Liver (tissue), 9 donors: Measurements from ENCODE around the gene NCF4. TPM values are rescaled to one million over a fixed set of nuclear protein-coding genes. Genes with fewer than 3 reads are reported as not detected.

Experiments
- DNase-seq: peaks from one replicate; pipeline ENCODE4 v3.0.0-alpha.2; 2017; ENCODE audit warnings: low spot score
- H3K27ac ChIP-seq, 2 donors: one replicate each; pipeline ENCODE4 v1.7.0; 2013; ENCODE audit warnings: inconsistent platforms in 2 of 2, low read length in 2 of 2, control low read depth in 1 of 2, low read depth in 1 of 2, mild to moderate bottlenecking in 1 of 2
- H3K27me3 ChIP-seq, 4 donors: one replicate each; pipeline versions ENCODE4 v1.6.1 to v1.7.0; 2013; ENCODE audit warnings: low read length in 3 of 4, inconsistent platforms in 1 of 4, mild to moderate bottlenecking in 1 of 4, moderate library complexity in 1 of 4; ENCODE audit not compliant: control insufficient read depth in 4 of 4, insufficient read depth in 4 of 4
- H3K36me3 ChIP-seq, 4 donors: one replicate each; pipeline versions ENCODE4 v1.6.1 to v1.7.0; 2013; ENCODE audit warnings: low read length in 3 of 4, mild to moderate bottlenecking in 3 of 4, low read depth in 1 of 4, moderate library complexity in 1 of 4; ENCODE audit not compliant: control insufficient read depth in 4 of 4, insufficient read depth in 3 of 4
- H3K4me1 ChIP-seq, 4 donors: one replicate each; pipeline versions ENCODE4 v1.6.1 to v1.7.0; 2013; ENCODE audit warnings: low read length in 3 of 4, mild to moderate bottlenecking in 3 of 4, moderate library complexity in 1 of 4; ENCODE audit not compliant: control insufficient read depth in 4 of 4, insufficient read depth in 4 of 4
- H3K4me3 ChIP-seq, 3 donors: one replicate each; pipeline versions ENCODE4 v1.6.1 to v1.7.0; 2013; ENCODE audit warnings: low read length in 3 of 3, control low read depth in 1 of 3, low read depth in 1 of 3, mild to moderate bottlenecking in 1 of 3
- H3K9ac ChIP-seq, 2 donors: one replicate each; pipeline ENCODE4 v1.7.0; 2013; ENCODE audit warnings: low read length in 2 of 2, mild to moderate bottlenecking in 2 of 2, moderate library complexity in 2 of 2, control low read depth in 1 of 2, low read depth in 1 of 2
- H3K9me3 ChIP-seq, 4 donors: one replicate each; pipeline versions ENCODE4 v1.6.1 to v1.7.0; 2013; ENCODE audit warnings: low read length in 3 of 4; ENCODE audit not compliant: control insufficient read depth in 4 of 4
- FOXA1 ChIP-seq: IDR thresholded peaks from 2 replicates; pipeline ENCODE4 v1.6.1; 2016; ENCODE audit warnings: antibody characterized with exemption
- FOXA2 ChIP-seq: IDR thresholded peaks from 2 replicates; pipeline ENCODE4 v1.6.1; 2016; ENCODE audit warnings: antibody characterized with exemption
- HNF4A ChIP-seq, 2 donors: conservative IDR thresholded peaks; 2 replicates each; pipeline ENCODE4 v1.6.1; 2016; ENCODE audit warnings: antibody characterized with exemption in 2 of 2, mild to moderate bottlenecking in 2 of 2
- NR2F2 ChIP-seq: IDR thresholded peaks from 2 replicates; pipeline ENCODE4 v1.6.1; 2016; ENCODE audit warnings: antibody characterized with exemption
- SP1 ChIP-seq: IDR thresholded peaks from 2 replicates; pipeline ENCODE4 v1.6.1; 2018; ENCODE audit warnings: antibody characterized with exemption, mild to moderate bottlenecking
- TAF1 ChIP-seq: conservative IDR thresholded peaks from 2 replicates; pipeline ENCODE4 v1.6.1; 2016; ENCODE audit warnings: antibody characterized with exemption, mild to moderate bottlenecking
- ZBTB33 ChIP-seq: IDR thresholded peaks from 2 replicates; pipeline ENCODE4 v1.6.1; 2016; ENCODE audit warnings: antibody characterized with exemption
- WGBS: extraction: QIAGEN DNeasy Blood & Tissue Kit; methylation state at CpG from one replicate; pipeline ENCODE4 v1.1.7; 2013; 5-methylcytosine and 5-hydroxymethylcytosine counted together
- polyA plus RNA-seq, 2 donors: library from polyadenylated mRNA; stranded (reverse) in 1 of 2; unstranded in 1 of 2; fragments of 200-250 nt in 1 of 2; fragments of >200 nt in 1 of 2; fragmentation: Nextera tagmentation in 1 of 2; extraction: Ambion mirVana in 1 of 2; gene quantifications; one replicate each; pipeline versions ENCODE4 v1.2.1 to v1.2.3, GENCODE V29; 2013 to 2015
- total RNA-seq, 2 donors: library from RNA; depleted of rRNA; stranded (reverse); fragments of >200 nt; gene quantifications; one replicate each; pipeline ENCODE4 v1.2.3, GENCODE V29; 2014
- TF ChIP-seq, protein P1 (sequence below): IDR thresholded peaks from 2 replicates; pipeline ENCODE4 v1.6.1; 2016; ENCODE audit warnings: antibody characterized with exemption, mild to moderate bottlenecking
- TF ChIP-seq, protein P2 (sequence below): fragments of 150-350 bp; IDR thresholded peaks from 2 replicates; pipeline ENCODE4 v1.5.1; 2017; ENCODE audit warnings: improper control_type of control experiment, low read depth, low read length; ENCODE audit not compliant: missing input control
- TF ChIP-seq, protein P3 (sequence below): IDR thresholded peaks from 2 replicates; pipeline ENCODE4 v1.6.1; 2016; ENCODE audit warnings: antibody characterized with exemption
- donor health status: healthy.
- donor health status: healthy.
- donor health status: healthy.
- donor health status: healthy.
- donor health status: healthy.

Gene NCF4
- total and polyA plus RNA-seq, 4 donors, result 3.9 to 14.3 (median 5.4) TPM

DNA sequence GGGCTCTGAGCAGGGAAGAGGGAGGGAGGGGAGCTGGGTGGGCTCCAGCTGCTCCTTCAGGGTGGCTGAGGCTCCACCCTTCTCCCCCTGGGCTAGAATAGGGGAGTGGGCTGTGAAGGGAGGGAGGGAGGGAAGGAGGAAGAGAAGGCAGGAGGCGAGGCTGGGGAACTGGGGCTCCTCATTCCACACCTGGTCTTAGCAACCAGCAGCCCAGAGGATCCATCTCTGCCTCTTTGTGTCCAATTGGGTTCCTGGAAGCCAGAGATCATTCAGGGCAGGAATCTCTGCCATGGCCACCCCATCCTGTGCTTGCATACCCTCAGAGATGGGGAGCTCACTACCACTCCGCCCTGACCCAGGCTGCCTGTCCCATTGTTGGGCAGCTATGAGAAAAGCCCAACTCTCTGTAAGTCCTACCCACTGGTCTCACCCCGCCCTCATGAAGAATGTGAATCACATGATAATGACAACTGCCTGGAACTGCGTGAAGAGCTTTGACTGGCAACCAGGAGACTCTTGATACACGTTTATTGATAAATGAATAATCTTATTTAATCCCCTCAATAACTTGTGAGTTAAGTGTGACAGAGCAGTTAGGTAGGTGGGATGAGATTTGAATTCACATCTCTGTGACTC lies 7.9 kb downstream of the NCF4 start (continued):
- TF ChIP-seq, protein P1, sequence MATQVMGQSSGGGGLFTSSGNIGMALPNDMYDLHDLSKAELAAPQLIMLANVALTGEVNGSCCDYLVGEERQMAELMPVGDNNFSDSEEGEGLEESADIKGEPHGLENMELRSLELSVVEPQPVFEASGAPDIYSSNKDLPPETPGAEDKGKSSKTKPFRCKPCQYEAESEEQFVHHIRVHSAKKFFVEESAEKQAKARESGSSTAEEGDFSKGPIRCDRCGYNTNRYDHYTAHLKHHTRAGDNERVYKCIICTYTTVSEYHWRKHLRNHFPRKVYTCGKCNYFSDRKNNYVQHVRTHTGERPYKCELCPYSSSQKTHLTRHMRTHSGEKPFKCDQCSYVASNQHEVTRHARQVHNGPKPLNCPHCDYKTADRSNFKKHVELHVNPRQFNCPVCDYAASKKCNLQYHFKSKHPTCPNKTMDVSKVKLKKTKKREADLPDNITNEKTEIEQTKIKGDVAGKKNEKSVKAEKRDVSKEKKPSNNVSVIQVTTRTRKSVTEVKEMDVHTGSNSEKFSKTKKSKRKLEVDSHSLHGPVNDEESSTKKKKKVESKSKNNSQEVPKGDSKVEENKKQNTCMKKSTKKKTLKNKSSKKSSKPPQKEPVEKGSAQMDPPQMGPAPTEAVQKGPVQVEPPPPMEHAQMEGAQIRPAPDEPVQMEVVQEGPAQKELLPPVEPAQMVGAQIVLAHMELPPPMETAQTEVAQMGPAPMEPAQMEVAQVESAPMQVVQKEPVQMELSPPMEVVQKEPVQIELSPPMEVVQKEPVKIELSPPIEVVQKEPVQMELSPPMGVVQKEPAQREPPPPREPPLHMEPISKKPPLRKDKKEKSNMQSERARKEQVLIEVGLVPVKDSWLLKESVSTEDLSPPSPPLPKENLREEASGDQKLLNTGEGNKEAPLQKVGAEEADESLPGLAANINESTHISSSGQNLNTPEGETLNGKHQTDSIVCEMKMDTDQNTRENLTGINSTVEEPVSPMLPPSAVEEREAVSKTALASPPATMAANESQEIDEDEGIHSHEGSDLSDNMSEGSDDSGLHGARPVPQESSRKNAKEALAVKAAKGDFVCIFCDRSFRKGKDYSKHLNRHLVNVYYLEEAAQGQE, result no peak
- TF ChIP-seq SP1 (no peak), NR2F2 (no peak), FOXA2 (no peak), FOXA1 (no peak)

GRCh38 chr22:36870250-36870649 lies 9.4 kb downstream of the NCF4 start:
- TF ChIP-seq, protein P1, result no peak
- TF ChIP-seq FOXA2 (no peak), FOXA1 (no peak), TAF1 (no peak), HNF4A (conservative IDR thresholded peaks at IDR 0.05) (no peak), ZBTB33 (no peak)
- TF ChIP-seq, protein P2, sequence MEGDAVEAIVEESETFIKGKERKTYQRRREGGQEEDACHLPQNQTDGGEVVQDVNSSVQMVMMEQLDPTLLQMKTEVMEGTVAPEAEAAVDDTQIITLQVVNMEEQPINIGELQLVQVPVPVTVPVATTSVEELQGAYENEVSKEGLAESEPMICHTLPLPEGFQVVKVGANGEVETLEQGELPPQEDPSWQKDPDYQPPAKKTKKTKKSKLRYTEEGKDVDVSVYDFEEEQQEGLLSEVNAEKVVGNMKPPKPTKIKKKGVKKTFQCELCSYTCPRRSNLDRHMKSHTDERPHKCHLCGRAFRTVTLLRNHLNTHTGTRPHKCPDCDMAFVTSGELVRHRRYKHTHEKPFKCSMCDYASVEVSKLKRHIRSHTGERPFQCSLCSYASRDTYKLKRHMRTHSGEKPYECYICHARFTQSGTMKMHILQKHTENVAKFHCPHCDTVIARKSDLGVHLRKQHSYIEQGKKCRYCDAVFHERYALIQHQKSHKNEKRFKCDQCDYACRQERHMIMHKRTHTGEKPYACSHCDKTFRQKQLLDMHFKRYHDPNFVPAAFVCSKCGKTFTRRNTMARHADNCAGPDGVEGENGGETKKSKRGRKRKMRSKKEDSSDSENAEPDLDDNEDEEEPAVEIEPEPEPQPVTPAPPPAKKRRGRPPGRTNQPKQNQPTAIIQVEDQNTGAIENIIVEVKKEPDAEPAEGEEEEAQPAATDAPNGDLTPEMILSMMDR, result no peak
- TF ChIP-seq, protein P3, sequence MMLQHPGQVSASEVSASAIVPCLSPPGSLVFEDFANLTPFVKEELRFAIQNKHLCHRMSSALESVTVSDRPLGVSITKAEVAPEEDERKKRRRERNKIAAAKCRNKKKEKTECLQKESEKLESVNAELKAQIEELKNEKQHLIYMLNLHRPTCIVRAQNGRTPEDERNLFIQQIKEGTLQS, result no peak
- 80% methylated on average over 14 of the region's 14 CpGs for WGBS
- no peak for DNase-seq
- H3K4me3 ChIP-seq, result no peak overlapping the region
- peaks cover 7 to 16% (median 13%) of the 10 kb centered on the region in 4 donors for H3K4me1 ChIP-seq
- H3K36me3 ChIP-seq, result no peaks in the 10 kb centered on the region
- no peaks in the 10 kb centered on the region for H3K9me3 ChIP-seq
- H3K27ac ChIP-seq, result no peak overlapping the region
- peaks cover 0 to 2% (median 0%) of the 10 kb centered on the region in 4 donors for H3K27me3 ChIP-seq
- H3K9ac ChIP-seq, result no peak overlapping the region
